Gastrocnemius medialis (tissue), 4 donors: ENCODE data around the gene CEND1.

Experiments used
- CTCF ChIP-seq, 5 experiments: fragments of 450-650 bp in 3 of 5; fragments of 200-600 bp in 2 of 5; sonication (generic) in 2 of 5; IDR thresholded peaks in 4 of 5; conservative IDR thresholded peaks in 1 of 5; 1 replicate in 4 of 5; 2 replicates in 1 of 5; pipeline ENCODE4 v1.5.1; 2016 to 2019; ENCODE audit warnings: antibody characterized with exemption in 5 of 5, mild to moderate bottlenecking in 3 of 5, moderate library complexity in 3 of 5
- POLR2A ChIP-seq, 2 donors: fragments of 450-650 bp; IDR thresholded peaks; one replicate each; pipeline ENCODE4 v1.6.1; 2017; ENCODE audit warnings: antibody characterized with exemption in 2 of 2, mild to moderate bottlenecking in 2 of 2, moderate library complexity in 2 of 2

- TF ChIP-seq POLR2A (IDR thresholded peaks at IDR 0.05) (no peak), CTCF (IDR thresholded peaks at IDR 0.05 in 4 of 5, conservative IDR thresholded peaks at IDR 0.05 in 1 of 5) (no peak)
These were observed 23.0 kb downstream of the CEND1 start for GRCh38 chr11:766936-767210.
